Lower leg skin (tissue), 3 donors: ENCODE results near the gene SH3BP1.

Source experiments
- CTCF ChIP-seq, 3 donors: fragments of 450-650 bp; IDR thresholded peaks; one replicate each; pipeline ENCODE4 v1.5.1; 2016; ENCODE audit warnings: antibody characterized with exemption in 3 of 3, mild to moderate bottlenecking in 3 of 3, moderate library complexity in 2 of 3
- POLR2A ChIP-seq, 2 donors: fragments of 450-650 bp; IDR thresholded peaks; one replicate each; pipeline ENCODE4 v1.6.1; 2016 to 2017; ENCODE audit warnings: antibody characterized with exemption in 2 of 2, mild to moderate bottlenecking in 1 of 2, moderate library complexity in 1 of 2

GRCh38 chr22:37675930-37676735 is 36.7 kb downstream of the SH3BP1 start:
- TF ChIP-seq CTCF (IDR thresholded peaks at IDR 0.05) (no peak), POLR2A (IDR thresholded peaks at IDR 0.05) (no peak)
